ENCODE data around the gene ZNF474.

Gene ZNF474

GRCh38 chr5:122153774-122154173 lies 24.4 kb downstream of the ZNF474 start:
- no peak for DNase-seq (ENCODE audit: low read depth, low spot score)

DNA sequence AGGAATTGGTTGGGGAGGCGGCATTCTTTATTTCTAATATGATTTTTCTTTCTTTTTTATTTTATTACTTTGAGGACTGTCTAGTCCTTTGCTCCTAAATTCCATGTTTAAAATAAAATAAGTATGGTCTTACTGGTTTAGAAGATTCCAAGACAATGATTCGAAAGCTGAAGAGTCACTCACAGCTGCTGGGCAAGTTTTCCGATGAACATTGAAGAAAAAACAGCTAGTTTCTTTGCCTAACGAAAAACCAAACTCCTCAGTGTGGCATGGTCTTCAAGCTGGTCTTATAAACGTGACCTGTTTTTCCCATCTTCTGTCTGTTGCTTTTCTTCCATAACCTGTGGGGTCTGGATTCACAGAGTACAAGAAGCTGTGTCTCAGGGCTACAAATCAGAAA lies 25.1 kb downstream of the ZNF474 start:
- DNase-seq (ENCODE audit: low read depth, low spot score) = no peak

DNA sequence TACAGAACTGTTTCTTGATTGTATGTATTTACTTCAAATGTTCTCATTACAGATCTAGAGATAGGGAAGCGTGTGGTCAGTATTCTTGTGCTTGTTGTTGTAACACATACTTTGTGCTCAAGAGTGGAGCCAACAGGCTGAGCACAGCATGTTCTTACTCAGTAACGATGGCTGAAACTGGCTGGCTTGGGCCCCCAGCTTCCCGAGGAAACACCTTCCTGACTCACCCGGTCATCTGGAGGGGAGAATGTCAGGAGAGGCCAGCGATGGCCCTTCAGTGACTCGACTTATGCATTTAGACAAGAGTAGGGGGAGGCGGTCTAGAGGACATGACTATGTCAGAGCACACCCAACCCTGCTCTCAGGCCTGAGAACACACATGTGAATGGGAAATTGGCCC lies 25.6 kb downstream of the ZNF474 start:
- DNase-seq (ENCODE audit: low read depth, low spot score) = no peak

GRCh38 chr5:122155546-122155945 lies 26.2 kb downstream of the ZNF474 start:
- no peak for DNase-seq (ENCODE audit: low read depth, low spot score)

- DNase-seq (ENCODE audit: low read depth, low spot score) = no peak
These were observed 27.5 kb downstream of the ZNF474 start for GRCh38 chr5:122156724-122157325.

- no peak for DNase-seq (ENCODE audit: low read depth, low spot score)
These were observed 32.8 kb downstream of the ZNF474 start for GRCh38 chr5:122162100-122162638.

DNA sequence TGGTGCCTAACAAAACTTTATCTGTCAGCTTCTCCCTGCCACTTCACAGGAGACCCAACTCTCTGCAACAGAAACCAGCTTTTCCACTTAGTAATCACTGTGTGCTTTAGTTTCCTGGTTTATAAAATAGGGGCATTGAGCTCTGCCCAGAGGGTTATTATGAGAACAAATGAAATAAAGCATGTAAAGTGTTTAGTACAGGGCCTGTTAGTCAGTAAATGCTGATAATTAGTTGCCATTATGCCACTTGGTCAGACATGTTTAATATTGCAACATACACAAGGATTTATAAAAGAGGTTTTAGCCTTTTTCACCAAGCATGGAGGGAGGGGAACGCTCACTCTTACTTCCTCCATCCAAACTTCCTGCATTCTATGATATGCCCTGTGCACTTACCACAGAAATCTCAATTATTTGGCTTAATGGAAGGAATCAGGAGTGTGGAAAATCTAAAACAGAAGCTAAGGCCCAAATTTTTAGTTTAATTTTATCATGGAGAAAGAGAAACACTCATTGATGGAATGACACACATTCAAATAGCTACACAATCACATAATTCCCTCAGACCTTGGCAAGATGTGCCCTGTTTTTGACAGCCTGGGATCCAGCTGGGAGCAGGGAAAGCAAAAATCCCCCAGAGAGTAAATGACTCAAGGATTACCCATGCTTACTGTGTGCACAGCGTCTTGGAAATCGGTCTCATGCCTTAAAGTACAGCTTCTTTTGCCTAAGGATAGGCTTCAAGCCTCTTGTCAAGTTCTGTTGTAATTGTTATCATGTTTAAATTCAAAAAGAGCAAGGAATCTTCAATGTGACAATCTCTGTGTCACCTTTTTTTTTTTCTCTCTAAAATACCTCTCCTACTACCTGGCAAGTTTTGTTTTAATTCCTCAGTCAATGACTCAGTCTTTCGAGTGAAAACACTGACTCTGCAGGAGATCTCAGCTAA lies 34.0 kb downstream of the ZNF474 start:
- no peak for DNase-seq (ENCODE audit: low read depth, low spot score)

- no peak for DNase-seq (ENCODE audit: low read depth, low spot score)
These were observed 34.7 kb downstream of the ZNF474 start for GRCh38 chr5:122164070-122164435.

GRCh38 chr5:122164831-122165558 lies 35.6 kb downstream of the ZNF474 start:
- DNase-seq (ENCODE audit: low read depth, low spot score) = no peak

DNA sequence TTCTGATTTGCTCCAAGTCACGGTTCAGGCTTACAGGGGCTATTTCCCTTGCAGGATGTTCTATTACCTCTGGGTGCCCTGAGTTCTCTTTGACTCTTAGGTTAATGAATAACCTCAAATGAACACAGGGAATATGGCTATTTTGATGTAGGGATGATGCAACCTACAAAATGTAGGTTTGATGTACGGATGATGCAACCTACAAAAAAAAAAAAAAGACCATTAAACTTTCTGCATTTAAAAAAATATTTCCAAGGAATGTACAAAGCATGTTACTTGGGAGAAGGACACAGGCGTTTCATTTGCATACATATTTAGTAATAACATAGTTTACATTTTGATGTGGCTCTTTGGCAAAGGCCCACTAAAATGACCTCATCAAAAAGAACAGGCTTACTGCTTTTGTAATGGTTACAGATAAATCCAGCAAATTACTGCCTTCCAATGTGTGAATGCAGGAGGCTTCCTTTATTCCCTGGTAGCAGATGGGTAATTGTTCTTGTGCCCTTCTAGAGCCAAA lies 36.3 kb downstream of the ZNF474 start:
- DNase-seq (ENCODE audit: low read depth, low spot score) = no peak

- no peak for DNase-seq (ENCODE audit: low read depth, low spot score)
These were observed 40.2 kb downstream of the ZNF474 start for GRCh38 chr5:122169350-122170103.

DNA sequence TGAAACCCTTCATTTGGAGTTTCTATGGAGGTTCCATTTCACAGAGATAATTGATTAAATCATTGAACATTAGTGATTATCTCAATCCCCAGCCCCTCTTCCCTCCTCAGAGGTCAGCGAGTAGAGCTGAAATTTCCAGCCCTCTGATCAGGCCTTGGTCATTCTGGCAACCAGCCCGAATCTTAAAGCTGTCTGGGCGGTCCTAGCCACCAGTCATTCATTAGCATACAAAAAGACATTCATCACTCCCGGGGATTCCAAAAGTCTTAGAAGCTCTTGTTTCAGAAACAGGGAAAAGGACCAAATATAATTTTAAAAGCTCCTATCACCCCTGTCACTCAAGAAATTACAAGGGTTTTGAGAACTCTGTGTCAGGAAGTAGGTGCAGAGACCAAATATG lies 41.3 kb downstream of the ZNF474 start:
- DNase-seq (ENCODE audit: low read depth, low spot score) = peak; percentile 67

DNA sequence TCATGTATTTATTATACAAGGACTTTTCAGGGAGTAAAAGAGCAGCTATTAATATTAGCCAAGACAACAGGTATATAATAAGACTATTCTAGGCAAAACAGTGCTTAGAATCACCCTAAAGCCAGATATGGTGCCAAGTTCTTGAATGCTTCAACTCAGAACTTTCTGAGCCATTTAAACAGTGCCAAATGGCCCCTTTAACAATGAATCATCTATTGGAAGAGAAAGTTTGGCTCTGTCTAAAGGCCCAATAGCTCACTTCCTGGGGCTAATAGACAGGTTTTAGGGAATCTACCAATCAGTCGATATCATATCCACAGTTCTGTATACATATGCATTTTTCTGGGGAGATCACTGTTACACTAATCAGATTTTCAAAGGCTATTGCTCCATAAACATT lies 42.9 kb downstream of the ZNF474 start:
- DNase-seq (ENCODE audit: low read depth, low spot score) = no peak

DNA sequence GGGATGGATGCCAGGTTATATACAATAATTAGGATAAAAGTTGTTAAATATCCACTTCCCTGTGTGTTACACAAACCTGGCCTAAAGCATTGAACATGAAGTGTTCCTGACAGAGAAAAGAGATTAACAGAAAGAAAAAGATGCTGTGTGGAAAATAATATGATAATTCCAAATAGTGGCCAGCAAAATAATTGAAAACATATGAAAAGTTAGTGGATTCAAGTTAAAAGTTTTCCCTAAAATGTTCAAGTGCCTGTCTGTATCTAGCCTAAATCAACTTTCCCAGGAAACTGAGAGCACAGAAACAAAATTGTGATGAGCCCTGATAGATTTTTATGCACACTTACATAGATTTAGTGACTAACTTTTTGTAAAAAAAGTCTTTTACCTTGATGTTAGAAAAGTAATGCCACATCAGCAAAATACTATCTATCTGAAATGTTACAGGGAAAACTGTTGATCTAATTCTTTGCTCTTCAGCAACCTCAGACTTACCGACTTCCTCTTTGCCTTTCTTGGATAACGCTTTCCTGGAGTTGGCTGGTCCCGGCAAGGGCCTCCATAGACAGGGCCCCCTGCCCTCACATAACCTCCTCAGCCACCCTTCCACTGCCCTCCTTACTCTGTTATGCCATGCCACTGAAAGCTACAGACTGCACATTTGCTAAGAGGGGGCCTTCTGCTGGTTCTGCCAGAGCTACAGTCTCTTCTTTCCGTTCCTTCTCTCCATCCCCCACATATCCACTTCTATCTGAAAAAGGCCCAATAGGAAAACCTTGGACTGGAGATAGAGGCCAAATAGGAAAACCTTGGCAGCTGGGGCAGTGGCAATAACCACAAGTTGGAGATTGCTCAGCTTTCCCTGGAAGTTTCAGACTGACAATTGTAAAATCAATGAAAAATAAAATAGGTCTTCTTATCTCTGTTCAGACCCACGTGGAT lies 44.4 kb downstream of the ZNF474 start:
- DNase-seq (ENCODE audit: low read depth, low spot score) = no peak

GRCh38 chr5:122175091-122175490 lies 45.7 kb downstream of the ZNF474 start:
- DNase-seq (ENCODE audit: low read depth, low spot score) = no peak

- DNase-seq (ENCODE audit: low read depth, low spot score) = no peak
These were observed 46.5 kb downstream of the ZNF474 start for GRCh38 chr5:122175852-122176251.

GRCh38 chr5:122177161-122177560 lies 47.8 kb downstream of the ZNF474 start:
- no peak for DNase-seq (ENCODE audit: low read depth, low spot score)

GRCh38 chr5:122179701-122180100 lies 50.4 kb downstream of the ZNF474 start:
- no peak for DNase-seq (ENCODE audit: low read depth, low spot score)

- DNase-seq (ENCODE audit: low read depth, low spot score) = no peak
These were observed 50.9 kb downstream of the ZNF474 start for GRCh38 chr5:122180146-122180712.
